Astrocyte (in vitro differentiated cells and primary cell): Measurements from ENCODE around the gene ATG12. TPM values are rescaled to one million over a fixed set of nuclear protein-coding genes. Genes with fewer than 3 reads are reported as not detected.

ENCODE experiments used
- DNase-seq: peaks from one replicate; pipeline ENCODE4 v3.0.0-alpha.2; 2010; ENCODE audit warnings: low read depth
- FAIRE-seq: peaks from 2 replicates; lab custom pipeline; 2011; peaks lifted over from hg19 to GRCh38; lab: Jason Lieb, UNC
- H2AFZ ChIP-seq: 2 replicates; pipeline ENCODE4 v1.6.0; 2012; ENCODE audit warnings: low read depth, low read length, inconsistent platforms
- H3K27ac ChIP-seq: 2 replicates; pipeline ENCODE4 v1.5.1; 2011; ENCODE audit warnings: low read depth, low read length, inconsistent platforms
- H3K27me3 ChIP-seq: 2 replicates; pipeline ENCODE4 v1.6.0; 2011; ENCODE audit warnings: low read length, inconsistent platforms; ENCODE audit not compliant: insufficient read depth
- H3K36me3 ChIP-seq: 2 replicates; pipeline ENCODE4 v1.5.1; 2011; ENCODE audit warnings: low read length, inconsistent platforms; ENCODE audit not compliant: insufficient read depth
- H3K4me1 ChIP-seq: 2 replicates; pipeline ENCODE4 v1.5.1; 2011; ENCODE audit warnings: low read length, inconsistent platforms; ENCODE audit not compliant: insufficient read depth
- H3K4me2 ChIP-seq: 2 replicates; pipeline ENCODE4 v1.6.0; 2012; ENCODE audit warnings: low read length, inconsistent platforms
- H3K4me3 ChIP-seq: 2 replicates; pipeline ENCODE4 v1.5.1; 2011; ENCODE audit warnings: low read depth, mild to moderate bottlenecking, low read length, inconsistent platforms; ENCODE audit not compliant: insufficient read depth
- H3K79me2 ChIP-seq: 2 replicates; pipeline ENCODE4 v1.6.0; 2012; ENCODE audit warnings: mild to moderate bottlenecking, low read length, inconsistent platforms; ENCODE audit not compliant: insufficient read depth
- H3K9ac ChIP-seq: 2 replicates; pipeline ENCODE4 v1.6.0; 2012; ENCODE audit warnings: mild to moderate bottlenecking, low read length, inconsistent platforms
- H3K9me3 ChIP-seq: 2 replicates; pipeline ENCODE4 v1.5.1; 2012; ENCODE audit warnings: low read depth, mild to moderate bottlenecking, low read length, inconsistent platforms; ENCODE audit not compliant: insufficient read depth
- H4K20me1 ChIP-seq: 2 replicates; pipeline ENCODE4 v1.6.0; 2012; ENCODE audit warnings: low read length, inconsistent platforms; ENCODE audit not compliant: insufficient read depth
- H3K27ac Mint-ChIP-seq: one replicate; pipeline ENCODE4 v1.8.0; 2021; ENCODE audit warnings: mild to moderate bottlenecking, mixed read lengths; ENCODE audit not compliant: unreplicated experiment
- H3K27me3 Mint-ChIP-seq: one replicate; pipeline ENCODE4 v1.8.0; 2021; ENCODE audit warnings: low read depth, mixed read lengths; ENCODE audit not compliant: unreplicated experiment
- H3K36me3 Mint-ChIP-seq: one replicate; pipeline ENCODE4 v1.8.0; 2021; ENCODE audit warnings: low read depth, mixed read lengths; ENCODE audit not compliant: unreplicated experiment
- H3K4me1 Mint-ChIP-seq: one replicate; pipeline ENCODE4 v1.8.0; 2021; ENCODE audit warnings: low read depth, mixed read lengths; ENCODE audit not compliant: unreplicated experiment
- H3K4me3 Mint-ChIP-seq: one replicate; pipeline ENCODE4 v1.8.0; 2021; ENCODE audit warnings: mild to moderate bottlenecking, moderate library complexity, mixed read lengths; ENCODE audit not compliant: unreplicated experiment
- H3K9me3 Mint-ChIP-seq: one replicate; pipeline ENCODE4 v1.8.0; 2021; ENCODE audit warnings: mild to moderate bottlenecking, mixed read lengths; ENCODE audit not compliant: unreplicated experiment
- CTCF ChIP-seq: IDR thresholded peaks from 2 replicates; pipeline ENCODE4 v1.5.1; 2011; ENCODE audit warnings: low read depth, mild to moderate bottlenecking, inconsistent platforms, low read length, moderate library complexity; ENCODE audit not compliant: insufficient read depth
- EZH2 ChIP-seq: IDR thresholded peaks from 2 replicates; pipeline ENCODE4 v1.6.1; 2012; ENCODE audit warnings: mild to moderate bottlenecking, low read length, inconsistent platforms; ENCODE audit not compliant: insufficient read depth
- total RNA-seq: library from RNA; stranded (reverse); gene quantifications from 2 replicates; pipeline ENCODE4 v1.2.1, GENCODE V29; 2021

Gene ATG12
- total RNA-seq, 1 donor from 2014 or later: 66.3 TPM

- H3K27ac ChIP-seq: no peak overlapping the region
- DNase-seq: no peak
- TF ChIP-seq EZH2: no peak
Observed at GRCh38 chr5:115807654-115808052, 33.7 kb downstream of the ATG12 start.

GRCh38 chr5:115806986-115807653 is 34.2 kb downstream of the ATG12 start:
- H3K36me3 Mint-ChIP-seq: no peaks in the 10 kb centered on the region
- H3K9ac ChIP-seq: no peak overlapping the region
- no peak overlapping the region for H2AFZ ChIP-seq
- no peaks in the 10 kb centered on the region for H3K27me3 ChIP-seq
- peaks cover 3% of the 10 kb centered on the region for H3K4me1 Mint-ChIP-seq
- no peak overlapping the region for H3K4me3 ChIP-seq
- H3K27me3 Mint-ChIP-seq: no peaks in the 10 kb centered on the region
- no peaks in the 10 kb centered on the region for H3K9me3 Mint-ChIP-seq
- no peak for DNase-seq
- no peak overlapping the region for H3K4me2 ChIP-seq
- no peak overlapping the region for H3K27ac ChIP-seq
- H4K20me1 ChIP-seq: no peaks in the 10 kb centered on the region
- TF ChIP-seq CTCF (no peak), EZH2 (no peak)
- H3K27ac Mint-ChIP-seq: no peak overlapping the region
- FAIRE-seq: no peak
- H3K79me2 ChIP-seq: no peaks in the 10 kb centered on the region
- H3K4me1 ChIP-seq: no peaks in the 10 kb centered on the region
- no peak overlapping the region for H3K4me3 Mint-ChIP-seq
- no peaks in the 10 kb centered on the region for H3K9me3 ChIP-seq
- H3K36me3 ChIP-seq: no peaks in the 10 kb centered on the region

More at GRCh38 chr5:115807654-115808052, 33.7 kb downstream of the ATG12 start:
- no peaks in the 10 kb centered on the region for H3K36me3 Mint-ChIP-seq
- H3K4me1 ChIP-seq: no peaks in the 10 kb centered on the region
- H3K27me3 Mint-ChIP-seq: no peaks in the 10 kb centered on the region
- H3K9me3 ChIP-seq: no peaks in the 10 kb centered on the region
- no peak overlapping the region for H3K4me2 ChIP-seq
- peaks cover 3% of the 10 kb centered on the region for H3K4me1 Mint-ChIP-seq
- no peaks in the 10 kb centered on the region for H3K27me3 ChIP-seq
- no peaks in the 10 kb centered on the region for H3K36me3 ChIP-seq
- H2AFZ ChIP-seq: no peak overlapping the region
- no peak overlapping the region for H3K4me3 Mint-ChIP-seq
- no peaks in the 10 kb centered on the region for H3K9me3 Mint-ChIP-seq
- H3K27ac Mint-ChIP-seq: no peak overlapping the region
- H3K4me3 ChIP-seq: no peak overlapping the region
- H4K20me1 ChIP-seq: no peaks in the 10 kb centered on the region
- no peaks in the 10 kb centered on the region for H3K79me2 ChIP-seq
- no peak overlapping the region for H3K9ac ChIP-seq
- FAIRE-seq: no peak

- Histone ChIP-seq H3K27ac (no peak overlapping the region), H3K79me2 (no peaks in the 10 kb centered on the region), H2AFZ (no peak overlapping the region), H3K9me3 (no peaks in the 10 kb centered on the region), H3K4me3 (no peak overlapping the region), H3K4me1 (no peaks in the 10 kb centered on the region), H3K27me3 (no peaks in the 10 kb centered on the region), H3K4me2 (no peak overlapping the region), H4K20me1 (no peaks in the 10 kb centered on the region), H3K9ac (no peak overlapping the region), H3K36me3 (no peaks in the 10 kb centered on the region)
- TF ChIP-seq CTCF: no peak
- TF ChIP-seq EZH2: no peak
- Mint-ChIP-seq H3K4me1 (no peaks in the 10 kb centered on the region), H3K27me3 (no peaks in the 10 kb centered on the region), H3K27ac (no peak overlapping the region), H3K36me3 (no peaks in the 10 kb centered on the region), H3K4me3 (no peak overlapping the region), H3K9me3 (no peaks in the 10 kb centered on the region)
- no peak for DNase-seq
- FAIRE-seq: no peak
Observed at GRCh38 chr5:115801984-115802383, 39.4 kb downstream of the ATG12 start.
